Spleen (tissue), 7 donors: ENCODE data around the gene RNF138.

Source experiments
- CTCF ChIP-seq, 11 experiments: fragments of 200-600 bp in 7 of 11; fragments of 450-650 bp in 4 of 11; sonication (generic) in 4 of 11; IDR thresholded peaks in 8 of 11; conservative IDR thresholded peaks in 3 of 11; 1 replicate in 7 of 11; 2 replicates in 4 of 11; pipeline versions ENCODE4 v1.4.0 to v1.8.0; 2016 to 2021; ENCODE audit warnings: antibody characterized with exemption in 11 of 11, inconsistent platforms in 4 of 11, mild to moderate bottlenecking in 1 of 11
- POLR2AphosphoS5 ChIP-seq, 3 donors: sonication (generic); formaldehyde crosslinking; IDR thresholded peaks; one replicate each; pipeline ENCODE4 v1.5.1; 2017; ENCODE audit warnings: antibody characterized with exemption in 3 of 3
- donor health status: DM: no; HTN: no; CAD: no; lungs with moderate emphysema.
- donor health status: DM: no; HTN: no; CAD: no.
- donor health status: DM: no; HTN: no; CAD: no.

GRCh38 chr18:32174719-32175118, 83.0 kb downstream of the RNF138 start:
- no peak for TF ChIP-seq CTCF (IDR thresholded peaks at IDR 0.05 in 8 of 11, conservative IDR thresholded peaks at IDR 0.05 in 3 of 11)
- TF ChIP-seq POLR2AphosphoS5 (IDR thresholded peaks at IDR 0.05): no peak
